HuH-7 (cell line): ENCODE data around the gene CCDC17.

Experiments used
- DNase-seq: peaks from one replicate; pipeline ENCODE4 v3.0.0; 2011; ENCODE audit warnings: low spot score

The CCDC17 gene

GRCh38 chr1:45623972-45624371 is at the start of gene CCDC17:
Gene CCDC17 (minus strand): TSS chr1:45624054. CDS start chr1:45623909, 145 bp downstream.
- no peak for DNase-seq

DNA sequence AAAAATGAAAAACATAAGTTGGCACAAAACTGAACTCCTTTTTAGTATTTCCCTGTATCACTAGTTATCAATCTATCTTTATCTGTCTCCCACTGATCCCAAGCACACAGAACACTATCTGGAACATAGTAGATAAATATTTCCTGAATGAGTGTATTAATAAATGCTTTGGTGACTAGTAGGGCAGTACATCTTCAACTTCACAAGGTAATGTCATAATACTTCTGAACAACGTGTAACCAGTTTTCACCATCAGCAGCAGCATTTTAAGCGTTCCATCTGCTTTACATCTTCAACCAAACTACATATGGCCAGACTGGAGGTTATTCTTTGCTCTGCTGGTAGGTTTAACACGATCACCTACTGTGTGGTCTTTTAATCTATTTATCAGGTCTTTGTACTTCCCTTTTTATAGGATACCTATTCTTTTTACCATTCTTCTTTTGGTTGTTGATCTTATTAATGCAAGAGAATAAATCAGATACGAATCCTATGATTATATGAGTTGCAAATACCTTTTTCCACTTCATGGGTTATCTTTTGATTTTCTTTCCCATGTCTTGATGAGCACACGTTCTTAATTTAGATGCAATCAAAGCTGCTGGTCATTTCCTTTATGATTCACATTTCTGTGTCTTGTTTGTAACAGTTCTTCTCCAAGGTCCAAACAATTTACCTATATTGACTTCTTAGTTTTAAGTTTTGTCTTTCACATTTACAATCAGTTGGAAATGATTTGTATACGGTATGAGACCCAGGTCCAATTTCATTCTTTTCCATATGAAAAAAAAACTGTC is 46.2 kb upstream of the CCDC17 start:
- DNase-seq, result no peak

GRCh38 chr1:45669379-45669778 is 45.5 kb upstream of the CCDC17 start:
- no peak for DNase-seq

DNA sequence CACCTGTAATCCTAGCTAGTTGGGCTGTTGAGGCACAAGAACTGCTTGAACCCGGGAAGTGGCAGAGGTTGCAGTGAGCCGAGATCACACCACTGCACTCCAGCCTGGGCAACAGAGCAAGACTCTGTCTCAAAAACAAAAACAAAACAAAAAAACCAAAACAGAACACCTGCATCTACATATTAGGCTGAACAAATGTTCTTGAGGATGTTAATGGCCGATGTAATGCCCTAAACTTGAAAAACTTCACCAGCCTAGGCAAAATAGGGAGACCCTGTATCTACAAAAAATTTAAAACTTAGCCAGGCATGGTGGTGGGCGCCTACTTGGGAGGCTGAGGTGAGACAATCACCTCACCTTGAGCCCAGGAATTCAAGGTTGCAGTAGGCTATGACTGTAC is 44.7 kb upstream of the CCDC17 start:
- no peak for DNase-seq

- no peak for DNase-seq
Observed at GRCh38 chr1:45667321-45668111, 43.7 kb upstream of the CCDC17 start.

DNA sequence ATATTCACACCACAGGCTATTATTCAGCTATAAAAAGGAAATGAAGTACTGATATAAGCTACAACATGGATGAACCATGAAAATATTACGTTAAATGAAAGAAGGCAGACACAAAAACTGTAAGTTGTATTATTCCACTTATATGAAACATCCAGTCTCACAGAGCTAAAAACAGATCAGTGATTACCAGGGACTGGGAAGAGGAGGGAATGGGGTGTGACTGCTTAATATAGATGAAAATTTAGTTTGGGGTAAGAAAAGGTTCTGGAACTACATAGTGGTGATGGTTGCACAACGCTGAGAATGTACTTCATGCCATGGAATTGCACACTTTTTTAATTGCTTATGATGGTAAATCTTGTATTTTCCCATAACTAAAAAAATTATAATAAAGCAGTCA is 43.0 kb upstream of the CCDC17 start:
- no peak for DNase-seq

GRCh38 chr1:45660336-45660735 is 36.5 kb upstream of the CCDC17 start:
- no peak for DNase-seq

- DNase-seq, result no peak
Observed at GRCh38 chr1:45659222-45659621, 35.4 kb upstream of the CCDC17 start.

DNA sequence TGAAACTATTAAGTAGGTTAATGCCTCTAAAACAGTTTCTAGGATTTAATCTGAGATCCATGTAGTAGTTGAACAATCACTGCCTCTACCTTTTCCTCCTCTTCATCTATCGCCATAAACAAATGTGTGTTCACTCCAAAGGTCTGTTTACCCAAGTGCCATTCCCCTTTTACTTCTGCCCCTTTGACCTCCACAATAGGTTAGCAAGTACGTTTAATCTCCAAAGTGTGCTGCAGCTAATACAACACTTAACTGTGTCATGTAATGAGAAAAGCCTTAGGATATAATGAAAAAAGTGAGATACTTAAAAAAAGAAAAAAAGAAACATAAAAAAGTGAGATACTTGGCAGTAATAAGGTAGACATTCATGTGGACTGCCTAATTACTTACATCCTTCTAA is 34.3 kb upstream of the CCDC17 start:
- peak; percentile 68 for DNase-seq

DNA sequence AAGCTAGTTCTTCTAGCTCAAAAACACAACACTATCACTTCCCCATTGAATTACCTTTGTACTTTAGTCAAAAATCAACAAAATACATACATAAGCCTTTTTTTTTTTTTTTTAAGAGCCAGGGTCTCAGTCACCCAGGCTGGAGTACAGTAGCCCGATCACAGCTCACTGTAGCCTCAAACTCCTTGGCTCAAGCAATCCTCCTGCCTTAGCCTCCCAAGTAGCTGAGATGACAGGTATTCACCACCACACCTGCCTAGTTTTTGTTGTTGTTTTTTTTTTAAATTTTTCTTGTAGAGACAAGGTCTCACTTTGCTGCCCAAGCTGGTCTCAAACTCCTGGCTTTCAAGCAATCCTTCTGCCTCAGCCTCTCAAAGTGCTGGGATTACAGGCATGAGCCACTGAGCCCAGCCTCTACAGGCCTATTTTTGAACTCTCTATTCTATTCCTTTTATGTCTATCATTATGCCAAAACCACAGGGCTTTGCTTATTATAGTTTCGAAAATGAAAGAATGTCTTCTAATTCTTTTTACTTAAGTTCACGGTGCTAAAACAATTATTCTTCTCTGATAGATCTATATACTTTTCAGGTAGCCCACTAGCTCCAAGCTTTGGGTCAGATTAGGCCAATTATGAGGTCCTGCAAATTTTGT is 32.8 kb upstream of the CCDC17 start:
- no peak for DNase-seq

GRCh38 chr1:45654540-45655280 is 30.9 kb upstream of the CCDC17 start:
- no peak for DNase-seq

DNA sequence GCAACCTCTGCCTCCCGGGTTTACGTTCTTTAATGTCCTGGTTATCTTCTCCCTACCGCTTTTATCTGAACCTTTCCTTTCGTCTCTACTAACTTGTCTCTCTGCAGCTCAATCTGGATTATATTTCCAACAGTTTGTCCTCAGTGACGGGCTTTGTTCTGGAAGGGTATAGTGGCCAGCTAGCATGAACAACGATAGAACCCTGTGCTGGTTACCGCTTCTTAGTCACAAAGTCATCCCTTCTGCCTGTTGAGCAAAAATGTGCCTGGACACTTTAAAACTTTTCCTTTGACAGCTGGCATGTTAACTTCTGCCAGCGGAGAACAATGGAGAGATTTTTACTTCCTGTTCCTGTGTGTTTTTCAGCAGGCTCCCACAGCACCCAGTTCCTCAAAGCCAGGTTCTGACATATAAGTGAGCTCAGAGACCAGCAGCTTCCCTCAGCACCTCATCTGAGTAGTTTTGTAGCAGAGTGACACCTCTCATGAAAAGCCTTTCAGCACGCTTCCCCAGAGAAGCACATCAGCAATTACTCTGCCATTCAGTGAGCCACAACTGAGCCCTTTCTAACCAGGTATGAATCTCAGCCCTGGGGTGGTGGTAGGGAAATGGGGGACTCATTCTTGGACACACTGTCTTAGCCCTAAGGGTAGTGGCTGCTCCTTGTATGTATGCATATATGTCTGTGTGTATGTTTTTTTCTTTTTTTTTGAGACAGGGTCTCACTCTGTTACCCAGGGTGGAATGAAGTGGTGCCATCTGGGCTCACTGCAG is 23.6 kb upstream of the CCDC17 start:
- no peak for DNase-seq

- DNase-seq, result no peak
Observed at GRCh38 chr1:45644661-45645060, 20.8 kb upstream of the CCDC17 start.

DNA sequence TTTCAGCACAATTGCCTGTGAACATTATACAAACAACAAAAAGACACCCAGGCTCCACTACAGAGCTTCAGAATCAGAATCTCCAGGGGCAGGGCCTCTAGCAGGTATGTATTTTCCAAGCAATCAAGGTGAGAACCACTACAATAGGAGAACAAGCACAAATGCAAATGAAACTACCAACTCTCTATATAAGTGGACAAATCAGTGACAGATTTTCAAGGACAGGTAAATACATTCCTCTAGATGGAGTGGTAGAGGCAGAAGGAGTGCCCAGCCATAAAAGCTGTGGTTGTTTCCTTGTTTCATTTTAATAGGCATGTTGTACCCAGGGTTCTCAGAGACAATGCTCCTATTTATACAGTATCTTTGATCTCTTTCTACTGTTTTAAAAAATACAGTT is 20.1 kb upstream of the CCDC17 start:
- DNase-seq, result peak; percentile 53

GRCh38 chr1:45643321-45643720 is 19.5 kb upstream of the CCDC17 start:
- no peak for DNase-seq

- no peak for DNase-seq
Observed at GRCh38 chr1:45640293-45640692, 16.4 kb upstream of the CCDC17 start.

DNA sequence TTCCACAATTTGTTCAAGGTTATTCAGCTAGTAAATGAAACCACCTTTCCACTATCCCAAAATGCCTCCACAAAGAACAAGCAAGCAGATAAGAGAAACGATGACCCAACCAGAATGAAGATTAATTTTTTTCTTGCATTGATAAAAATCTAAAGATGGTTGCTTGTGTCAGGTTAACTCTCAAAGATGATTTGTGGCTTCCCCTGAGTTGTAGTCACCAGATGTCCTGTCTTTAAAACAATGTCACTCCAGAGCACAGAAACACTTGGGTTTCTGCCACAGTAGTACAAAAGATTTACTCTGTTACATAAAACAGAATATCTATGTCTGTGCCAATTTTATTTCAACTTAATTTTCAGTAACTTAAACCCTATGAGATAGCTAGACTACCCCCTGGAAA is 11.4 kb upstream of the CCDC17 start:
- no peak for DNase-seq

DNA sequence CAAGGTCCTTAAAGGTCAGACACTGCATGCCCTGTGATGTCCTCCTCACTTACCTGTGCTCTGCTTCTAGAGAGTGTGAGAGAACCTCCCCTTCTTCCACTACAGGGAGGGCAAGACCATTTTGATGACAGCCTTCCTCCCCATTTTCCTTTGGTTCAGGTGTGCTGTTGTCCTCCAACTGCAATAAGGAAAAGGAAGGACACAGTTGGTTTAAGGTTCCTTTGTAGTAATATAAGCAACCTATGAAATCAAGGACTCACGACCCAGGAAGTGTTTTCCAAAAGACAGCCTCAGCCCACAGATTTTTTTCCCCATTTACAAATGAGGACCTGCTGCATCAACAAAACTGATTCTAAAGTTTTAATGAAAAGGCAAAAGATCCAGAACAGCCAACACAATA is 6.6 kb upstream of the CCDC17 start:
- DNase-seq, result no peak

DNA sequence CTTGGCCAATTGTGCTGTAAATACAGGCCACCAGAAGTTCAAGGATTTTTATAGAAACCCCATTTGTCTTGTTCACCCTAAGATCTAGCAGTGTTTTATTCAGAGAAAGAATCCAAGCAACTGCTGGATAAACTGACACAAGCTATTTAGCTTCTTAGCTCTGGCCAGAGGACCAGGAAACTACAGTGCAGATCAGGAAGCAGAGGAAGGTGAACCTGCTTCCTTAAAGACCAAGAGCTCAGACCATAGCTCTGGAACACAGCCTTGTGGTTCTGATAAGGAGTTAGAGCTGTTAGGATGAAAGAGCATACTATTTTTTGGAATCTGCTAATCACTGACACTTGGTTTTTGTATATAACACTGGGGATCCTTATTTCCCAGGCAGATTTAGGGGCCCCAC is 5.2 kb upstream of the CCDC17 start:
- no peak for DNase-seq

GRCh38 chr1:45622524-45623394 is 1.1 kb downstream of the CCDC17 start:
- no peak for DNase-seq
